B cell (primary cell): Measurements from ENCODE around the gene SELENOF.

Experiments used
- EZH2 ChIP-seq: IDR thresholded peaks from 2 replicates; pipeline ENCODE4 v1.6.1; 2012; ENCODE audit warnings: borderline replicate concordance, low read depth, mild to moderate bottlenecking, moderate library complexity, low read length; ENCODE audit not compliant: insufficient read depth, poor library complexity, severe bottlenecking
- TF ChIP-seq, protein P1 (sequence below): fragments of 200-600 bp; IDR thresholded peaks from one replicate; pipeline ENCODE4 v1.8.0; 2022; ENCODE audit warnings: antibody characterized with exemption, mild to moderate bottlenecking

- TF ChIP-seq, protein P1, sequence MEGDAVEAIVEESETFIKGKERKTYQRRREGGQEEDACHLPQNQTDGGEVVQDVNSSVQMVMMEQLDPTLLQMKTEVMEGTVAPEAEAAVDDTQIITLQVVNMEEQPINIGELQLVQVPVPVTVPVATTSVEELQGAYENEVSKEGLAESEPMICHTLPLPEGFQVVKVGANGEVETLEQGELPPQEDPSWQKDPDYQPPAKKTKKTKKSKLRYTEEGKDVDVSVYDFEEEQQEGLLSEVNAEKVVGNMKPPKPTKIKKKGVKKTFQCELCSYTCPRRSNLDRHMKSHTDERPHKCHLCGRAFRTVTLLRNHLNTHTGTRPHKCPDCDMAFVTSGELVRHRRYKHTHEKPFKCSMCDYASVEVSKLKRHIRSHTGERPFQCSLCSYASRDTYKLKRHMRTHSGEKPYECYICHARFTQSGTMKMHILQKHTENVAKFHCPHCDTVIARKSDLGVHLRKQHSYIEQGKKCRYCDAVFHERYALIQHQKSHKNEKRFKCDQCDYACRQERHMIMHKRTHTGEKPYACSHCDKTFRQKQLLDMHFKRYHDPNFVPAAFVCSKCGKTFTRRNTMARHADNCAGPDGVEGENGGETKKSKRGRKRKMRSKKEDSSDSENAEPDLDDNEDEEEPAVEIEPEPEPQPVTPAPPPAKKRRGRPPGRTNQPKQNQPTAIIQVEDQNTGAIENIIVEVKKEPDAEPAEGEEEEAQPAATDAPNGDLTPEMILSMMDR = no peak
- no peak for TF ChIP-seq EZH2
Observed at GRCh38 chr1:86906419-86906818, 7.5 kb downstream of the SELENOF start.
